ENCODE data around the gene SULT4A1.
A peak's percentile ranks its signal among the peaks of the same experiment; 100 is the strongest.

DNA sequence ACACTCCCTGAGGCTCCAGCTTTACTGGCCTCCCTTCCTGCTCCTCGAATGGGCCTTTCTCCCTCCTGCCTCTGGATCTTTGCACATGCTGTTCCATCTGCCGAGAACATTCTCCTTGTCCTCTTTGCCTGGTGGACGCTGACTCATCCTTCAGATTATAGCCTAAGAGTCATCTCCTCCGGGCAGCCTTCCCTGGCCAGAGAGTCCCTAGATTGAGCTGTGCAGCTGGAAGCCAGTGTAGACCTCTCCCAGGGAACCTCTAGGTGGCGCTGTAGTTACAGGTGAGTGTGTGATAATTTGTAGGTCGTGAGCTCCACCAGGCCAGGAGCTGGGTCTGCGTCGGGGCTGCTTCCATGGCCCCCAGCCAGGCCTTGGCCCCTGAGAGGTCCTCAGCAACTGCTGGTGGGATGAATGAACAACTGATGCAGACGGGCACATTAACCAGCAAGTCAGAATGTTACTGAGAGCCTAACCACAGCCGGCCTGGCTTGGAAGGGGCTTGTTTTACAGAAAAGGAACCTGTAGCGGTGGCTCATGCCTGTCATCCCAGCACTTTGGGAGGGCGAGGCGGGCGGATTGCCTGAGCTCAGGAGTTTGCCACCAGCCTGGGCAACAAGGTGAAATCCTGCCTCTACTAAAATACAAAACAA, 20.8 kb upstream of the SULT4A1 start:
- TF ChIP-seq POLR2A (IDR thresholded peaks at IDR 0.05): no peak
- TF ChIP-seq, protein P1, sequence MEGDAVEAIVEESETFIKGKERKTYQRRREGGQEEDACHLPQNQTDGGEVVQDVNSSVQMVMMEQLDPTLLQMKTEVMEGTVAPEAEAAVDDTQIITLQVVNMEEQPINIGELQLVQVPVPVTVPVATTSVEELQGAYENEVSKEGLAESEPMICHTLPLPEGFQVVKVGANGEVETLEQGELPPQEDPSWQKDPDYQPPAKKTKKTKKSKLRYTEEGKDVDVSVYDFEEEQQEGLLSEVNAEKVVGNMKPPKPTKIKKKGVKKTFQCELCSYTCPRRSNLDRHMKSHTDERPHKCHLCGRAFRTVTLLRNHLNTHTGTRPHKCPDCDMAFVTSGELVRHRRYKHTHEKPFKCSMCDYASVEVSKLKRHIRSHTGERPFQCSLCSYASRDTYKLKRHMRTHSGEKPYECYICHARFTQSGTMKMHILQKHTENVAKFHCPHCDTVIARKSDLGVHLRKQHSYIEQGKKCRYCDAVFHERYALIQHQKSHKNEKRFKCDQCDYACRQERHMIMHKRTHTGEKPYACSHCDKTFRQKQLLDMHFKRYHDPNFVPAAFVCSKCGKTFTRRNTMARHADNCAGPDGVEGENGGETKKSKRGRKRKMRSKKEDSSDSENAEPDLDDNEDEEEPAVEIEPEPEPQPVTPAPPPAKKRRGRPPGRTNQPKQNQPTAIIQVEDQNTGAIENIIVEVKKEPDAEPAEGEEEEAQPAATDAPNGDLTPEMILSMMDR (IDR thresholded peaks at IDR 0.05): peak; percentile 24 to 56 (median 47)

Measured in testis (tissue), 2 donors.